IMR-90 (cell line): ENCODE results near the gene CD8B. TPM values are rescaled to one million over a fixed set of nuclear protein-coding genes. Genes with fewer than 3 reads are reported as not detected.

Source experiments
- ATAC-seq: fragments of 200-7000 bp; cut with Tn5 transposase; 2 replicates; pipeline ENCODE4 v1.9.1; 2020; ENCODE audit warnings: low read depth, mild to moderate bottlenecking, moderate library complexity
- BruUV-seq: library from RNA; stranded (reverse); fragments of 400-500 nt; replicated peaks from 2 replicates; lab custom pipeline; 2021; lab: Mats Ljungman, UMichigan
- CTCF ChIA-PET: fragments of 300-600 bp; formaldehyde crosslinking; extraction: SDS; loops from one replicate; lab custom pipeline; 2021; ENCODE audit warnings: antibody characterized with exemption; lab: Yijun Ruan, JAX
- POLR2A ChIA-PET: fragments of 300-600 bp; sonication (Branson Sonifier 250); formaldehyde crosslinking; loops from one replicate; lab custom pipeline; 2022; ENCODE audit warnings: antibody characterized with exemption; ENCODE audit not compliant: unreplicated experiment; lab: Charles Lee
- DNase-seq: peaks from one replicate; pipeline ENCODE4 v3.0.0; 2013
- H2AFZ ChIP-seq: replicated peaks from 2 replicates; pipeline ENCODE3; 2013; ENCODE audit warnings: low read length, mild to moderate bottlenecking; ENCODE audit not compliant: poor library complexity
- H2AK5ac ChIP-seq: 2 replicates; pipeline ENCODE4 v1.6.1; 2013; ENCODE audit warnings: low read depth, low read length, inconsistent platforms
- H2AK9ac ChIP-seq: replicated peaks from 2 replicates; pipeline ENCODE3; 2013; ENCODE audit warnings: mild to moderate bottlenecking, low read depth, low read length, moderate library complexity; ENCODE audit not compliant: poor library complexity
- H2BK120ac ChIP-seq: 2 replicates; pipeline ENCODE4 v1.6.1; 2013; ENCODE audit warnings: low read depth, low read length, inconsistent platforms
- H2BK15ac ChIP-seq: 3 replicates; pipeline ENCODE4 v1.6.1; 2013; ENCODE audit warnings: low read depth, low read length, inconsistent platforms
- H2BK20ac ChIP-seq: 2 replicates; pipeline ENCODE4 v1.6.1; 2013; ENCODE audit warnings: low read depth, mild to moderate bottlenecking, inconsistent platforms, low read length, moderate library complexity
- H2BK5ac ChIP-seq: 2 replicates; pipeline ENCODE4 v1.6.1; 2013; ENCODE audit warnings: mild to moderate bottlenecking, low read depth, low read length, inconsistent platforms; ENCODE audit not compliant: poor library complexity, severe bottlenecking
- H3K14ac ChIP-seq: replicated peaks from 2 replicates; pipeline ENCODE4 v1.6.1; 2013; ENCODE audit warnings: low read depth, low read length, inconsistent platforms
- H3K18ac ChIP-seq: 2 replicates; pipeline ENCODE4 v1.6.1; 2013; ENCODE audit warnings: low read depth, low read length, control low read depth
- H3K23ac ChIP-seq: 2 replicates; pipeline ENCODE4 v1.6.1; 2013; ENCODE audit warnings: low read depth, low read length, inconsistent platforms
- H3K27ac ChIP-seq: 2 replicates; pipeline ENCODE4 v1.5.1; 2013; ENCODE audit warnings: mild to moderate bottlenecking, control low read depth, low read length; ENCODE audit not compliant: insufficient read depth
- H3K27me3 ChIP-seq: 2 replicates; pipeline ENCODE4 v1.6.1; 2013; ENCODE audit warnings: low read length; ENCODE audit not compliant: control insufficient read depth, insufficient read depth
- H3K36me3 ChIP-seq: 2 replicates; pipeline ENCODE4 v1.6.1; 2013; ENCODE audit warnings: low read length, mixed read lengths; ENCODE audit not compliant: control insufficient read depth, insufficient read depth
- H3K4ac ChIP-seq: 2 replicates; pipeline ENCODE4 v1.6.1; 2013; ENCODE audit warnings: low read depth, low read length, inconsistent platforms
- H3K4me1 ChIP-seq: 2 replicates; pipeline ENCODE4 v1.6.1; 2013; ENCODE audit warnings: low read length, mixed read lengths; ENCODE audit not compliant: control insufficient read depth, insufficient read depth
- H3K4me2 ChIP-seq: 2 replicates; pipeline ENCODE4 v1.6.1; 2013; ENCODE audit warnings: low read depth, mild to moderate bottlenecking, control low read depth, low read length, moderate library complexity
- H3K4me3 ChIP-seq: 2 replicates; pipeline ENCODE4 v1.5.1; 2013; ENCODE audit warnings: low read depth, mild to moderate bottlenecking, control low read depth, low read length, moderate library complexity; ENCODE audit not compliant: insufficient read depth
- H3K56ac ChIP-seq: 2 replicates; pipeline ENCODE4 v1.6.1; 2013; ENCODE audit warnings: low read length, inconsistent platforms; ENCODE audit not compliant: insufficient read depth; ENCODE audit errors: extremely low read depth
- H3K79me1 ChIP-seq, 2 experiments: 2 replicates each; pipeline ENCODE4 v1.6.1; 2013; ENCODE audit warnings: low read length in 2 of 2, inconsistent platforms in 1 of 2, low read depth in 1 of 2
- H3K9ac ChIP-seq: 2 replicates; pipeline ENCODE4 v1.6.1; 2013; ENCODE audit warnings: low read depth, low read length, control low read depth
- H3K9me1 ChIP-seq: 2 replicates; pipeline ENCODE4 v1.6.1; 2013; ENCODE audit warnings: low read length, inconsistent platforms; ENCODE audit not compliant: insufficient read depth
- H3K9me3 ChIP-seq: 2 replicates; pipeline ENCODE4 v1.6.1; 2013; ENCODE audit warnings: low read length; ENCODE audit not compliant: control insufficient read depth, insufficient read depth
- H4K20me1 ChIP-seq: 2 replicates; pipeline ENCODE4 v1.6.1; 2013; ENCODE audit warnings: low read length, inconsistent platforms; ENCODE audit not compliant: insufficient read depth
- H4K5ac ChIP-seq: 2 replicates; pipeline ENCODE4 v1.6.1; 2013; ENCODE audit warnings: mild to moderate bottlenecking, low read depth, low read length, control low read depth
- H4K8ac ChIP-seq, 2 experiments: 2 replicates each; pipeline ENCODE4 v1.6.1; 2013; ENCODE audit warnings: low read depth in 2 of 2, low read length in 2 of 2, control low read depth in 1 of 2, inconsistent platforms in 1 of 2
- H4K91ac ChIP-seq: 2 replicates; pipeline ENCODE4 v1.6.1; 2013; ENCODE audit warnings: low read depth, low read length, inconsistent platforms; ENCODE audit not compliant: insufficient read depth
- BHLHE40 ChIP-seq: fragments of 150-350 bp; IDR thresholded peaks from 2 replicates; pipeline ENCODE4 v1.6.1; 2016; ENCODE audit warnings: mild to moderate bottlenecking, low read depth, low read length
- CTCF ChIP-seq: conservative IDR thresholded peaks from 2 replicates; pipeline ENCODE4 v1.5.1; 2012; ENCODE audit warnings: mild to moderate bottlenecking, low read depth, low read length, improper control_type of control experiment
- FOS ChIP-seq: fragments of 150-350 bp; IDR thresholded peaks from 2 replicates; pipeline ENCODE4 v1.6.1; 2016; ENCODE audit warnings: low read depth, low read length
- MAZ ChIP-seq: IDR thresholded peaks from 2 replicates; pipeline ENCODE4 v1.6.1; 2012; ENCODE audit warnings: low read depth, mild to moderate bottlenecking, low read length, improper control_type of control experiment, moderate library complexity, borderline replicate concordance
- MXI1 ChIP-seq: IDR thresholded peaks from 2 replicates; pipeline ENCODE4 v1.6.1; 2012; ENCODE audit warnings: low read depth, mild to moderate bottlenecking, low read length, moderate library complexity, borderline replicate concordance
- NFE2L2 ChIP-seq: fragments of 150-350 bp; IDR thresholded peaks from 2 replicates; pipeline ENCODE4 v1.6.1; 2016; ENCODE audit warnings: low read depth, mild to moderate bottlenecking, low read length
- POLR2A ChIP-seq: IDR thresholded peaks from 2 replicates; pipeline ENCODE4 v1.6.1; 2012; ENCODE audit warnings: mild to moderate bottlenecking, low read depth, low read length
- RAD21 ChIP-seq: IDR thresholded peaks from 2 replicates; pipeline ENCODE4 v1.6.1; 2012; ENCODE audit warnings: low read length, improper control_type of control experiment
- RFX5 ChIP-seq: IDR thresholded peaks from 2 replicates; pipeline ENCODE4 v1.8.0; 2012; ENCODE audit warnings: low read depth, mild to moderate bottlenecking, low read length, moderate library complexity
- SMC3 ChIP-seq: fragments of 150-350 bp; IDR thresholded peaks from 2 replicates; pipeline ENCODE4 v1.6.1; 2016; ENCODE audit warnings: low read depth, mild to moderate bottlenecking, antibody characterized with exemption, low read length, moderate library complexity
- USF2 ChIP-seq: fragments of 150-350 bp; IDR thresholded peaks from 2 replicates; pipeline ENCODE4 v1.6.1; 2017; ENCODE audit warnings: mild to moderate bottlenecking, antibody characterized with exemption, low read length, low read depth
- WGBS, 2 experiments: methylation state at CpG; one replicate each; pipeline versions ENCODE4 v1.1.5 to v1.1.7; 2013; ENCODE audit warnings: missing lambda C conversion rate in 2 of 2; ENCODE audit not compliant: insufficient read length in 1 of 2; ENCODE audit errors: extremely low coverage in 2 of 2; 5-methylcytosine and 5-hydroxymethylcytosine counted together
- dilution Hi-C: fragments of 300-500 bp; cut with HindIII; formaldehyde crosslinking; loops from one replicate; pipeline ENCODE4 v1.14.3; 2018; ENCODE audit warnings: low sequenced_read_pairs; ENCODE audit not compliant: unreplicated experiment
- in situ Hi-C: fragments of 300-500 bp; cut with MboI; formaldehyde crosslinking; loops from 3 replicates; pipeline ENCODE4 v1.14.3; 2019; ENCODE audit warnings: low sequenced_read_pairs, inconsistent platforms, mixed read lengths
- intact Hi-C: fragments of 100-400 bp; cut with micrococcal nuclease; formaldehyde crosslinking; loops from 2 replicates; pipeline ENCODE4 v1.10.0; 2022
- polyA plus RNA-seq, 3 experiments: library from polyadenylated mRNA; depleted of rRNA; stranded (reverse); fragments of >200 nt; gene quantifications; 2 replicates each; pipeline ENCODE4 v1.2.3, GENCODE V29; 2012; ENCODE audit warnings: low replicate concordance in 1 of 3
- total RNA-seq: library from RNA; depleted of rRNA; stranded (reverse); fragments of >200 nt; gene quantifications from 2 replicates; pipeline ENCODE4 v1.2.3, GENCODE V29; 2012

The CD8B gene
- total and polyA plus RNA-seq, 2 of the 4 experiments (the other 2 are of a cell fraction), result not detected

GRCh38 chr2:86781363-86781762 lies 80.3 kb downstream of the CD8B start:
- Histone ChIP-seq H4K91ac (no peak overlapping the region), H2AFZ (no peak overlapping the region), H3K4ac (no peak overlapping the region), H3K9me1 (no peaks in the 10 kb centered on the region; the same call in 1 of the 2 replicates), H4K8ac (no peak overlapping the region), H3K27ac (no peak overlapping the region), H3K18ac (no peak overlapping the region), H3K23ac (no peak overlapping the region), H3K36me3 (no peaks in the 10 kb centered on the region), H2AK5ac (no peak overlapping the region), H2BK20ac (no peak overlapping the region), H3K56ac (no peak overlapping the region), H2AK9ac (no peak overlapping the region), H3K4me3 (no peak overlapping the region), H3K9me3 (no peaks in the 10 kb centered on the region), H4K5ac (no peak overlapping the region), H3K9ac (no peak overlapping the region), H3K4me1 (no peaks in the 10 kb centered on the region), H2BK120ac (no peak overlapping the region), H3K79me1 (no peaks in the 10 kb centered on the region), H2BK15ac (no peak overlapping the region), H4K20me1 (no peaks in the 10 kb centered on the region), H2BK5ac (no peak overlapping the region), H3K27me3 (peaks cover 18% of the 10 kb centered on the region), H3K4me2 (no peak overlapping the region), H3K14ac (no peak overlapping the region)
- no TSS peak for BruUV-seq
- TF ChIP-seq MAZ (no peak), NFE2L2 (no peak), FOS (no peak), BHLHE40 (no peak), CTCF (no peak), MXI1 (no peak), SMC3 (no peak), USF2 (no peak), RFX5 (no peak), POLR2A (no peak), RAD21 (no peak)
- ChIA-PET POLR2A (no interaction called here), CTCF (no interaction called here)
- dilution Hi-C loops (no loop called here), in situ Hi-C loops (no loop called here), intact Hi-C loops (no loop called here)
- DNase-seq (no peak), ATAC-seq (no peak)
- no CpG with 5 or more reads among the region's 9 CpGs for WGBS, 2 experiments
